Nasal cavity respiratory epithelium epithelial cell of viscerocranial mucosa (primary cell): ENCODE measurements around the gene ARHGEF10L. TPM values are rescaled to one million over a fixed set of nuclear protein-coding genes. Genes with fewer than 3 reads are reported as not detected.

Experiments
- total RNA-seq: library from RNA; depleted of rRNA; stranded (reverse); fragments of >200 nt; gene quantifications from 2 replicates; pipeline ENCODE4 v1.2.3, GENCODE V29; 2014

Gene ARHGEF10L
- total RNA-seq, result 4.1 and 18.2 TPM in 2 replicates

GRCh38 chr1:17539477-17540254 is at the start of gene ARHGEF10L:
ARHGEF10L (plus strand) TSS chr1:17539698; CDS start chr1:17580596, 40,898 bp downstream.

Other genes starting within 250 kb of the ARHGEF10L start
- gene PADI4, start 231.5 kb upstream of the ARHGEF10L start, total RNA-seq, result not detected in 2 replicates
- not detected in 2 replicates for gene PADI6, start 167.5 kb upstream of the ARHGEF10L start, total RNA-seq
- gene RCC2, start 100.0 kb upstream of the ARHGEF10L start, total RNA-seq, result 113 and 158 TPM in 2 replicates
- not detected in 2 replicates for gene ACTL8, start 215.6 kb downstream of the ARHGEF10L start, total RNA-seq